ENCODE measurements around the gene PIWIL1.

PIWIL1 gene

GRCh38 chr12:130357241-130357640 is 19.6 kb downstream of the PIWIL1 start:
- FAIRE-seq = no peak
- no peak for DNase-seq (ENCODE audit: insufficient read length)
- TF ChIP-seq TAF1 (IDR thresholded peaks at IDR 0.05; ENCODE audit: borderline replicate concordance, low read depth, low read length) (no peak), POLR2A (IDR thresholded peaks at IDR 0.05; ENCODE audit: low read depth, low read length) (no peak), POLR2AphosphoS5 (IDR thresholded peaks at IDR 0.05; ENCODE audit: low read depth, low read length) (no peak)

- DNase-seq (ENCODE audit: insufficient read length) = no peak
- FAIRE-seq = no peak
- TF ChIP-seq TAF1 (IDR thresholded peaks at IDR 0.05; ENCODE audit: borderline replicate concordance, low read depth, low read length) (no peak), POLR2AphosphoS5 (IDR thresholded peaks at IDR 0.05; ENCODE audit: low read depth, low read length) (no peak), POLR2A (IDR thresholded peaks at IDR 0.05; ENCODE audit: low read depth, low read length) (no peak)
Measured at GRCh38 chr12:130357729-130358330, 20.1 kb downstream of the PIWIL1 start.

- TF ChIP-seq TAF1 (IDR thresholded peaks at IDR 0.05; ENCODE audit: borderline replicate concordance, low read depth, low read length) (no peak), POLR2A (IDR thresholded peaks at IDR 0.05; ENCODE audit: low read depth, low read length) (no peak), POLR2AphosphoS5 (IDR thresholded peaks at IDR 0.05; ENCODE audit: low read depth, low read length) (no peak)
- FAIRE-seq (no peak), DNase-seq (ENCODE audit: insufficient read length) (no peak)
Measured at GRCh38 chr12:130362060-130362459, 24.4 kb downstream of the PIWIL1 start.

- DNase-seq (ENCODE audit: insufficient read length) (no peak), FAIRE-seq (no peak)
- TF ChIP-seq POLR2AphosphoS5 (IDR thresholded peaks at IDR 0.05; ENCODE audit: low read depth, low read length) (no peak), POLR2A (IDR thresholded peaks at IDR 0.05; ENCODE audit: low read depth, low read length) (no peak), TAF1 (IDR thresholded peaks at IDR 0.05; ENCODE audit: borderline replicate concordance, low read depth, low read length) (no peak)
Measured at GRCh38 chr12:130364578-130364977, 26.9 kb downstream of the PIWIL1 start.

- DNase-seq (ENCODE audit: insufficient read length) = no peak
- no peak for FAIRE-seq
- TF ChIP-seq POLR2A (IDR thresholded peaks at IDR 0.05; ENCODE audit: low read depth, low read length) = no peak
- TF ChIP-seq TAF1 (IDR thresholded peaks at IDR 0.05; ENCODE audit: borderline replicate concordance, low read depth, low read length) = no peak
Measured at GRCh38 chr12:130366159-130366558, 28.5 kb downstream of the PIWIL1 start.

GRCh38 chr12:130367003-130367402 is 29.3 kb downstream of the PIWIL1 start:
- TF ChIP-seq POLR2AphosphoS5 (IDR thresholded peaks at IDR 0.05; ENCODE audit: low read depth, low read length) = no peak
- TF ChIP-seq POLR2A (IDR thresholded peaks at IDR 0.05; ENCODE audit: low read depth, low read length) = no peak
- no peak for TF ChIP-seq TAF1 (IDR thresholded peaks at IDR 0.05; ENCODE audit: borderline replicate concordance, low read depth, low read length)
- FAIRE-seq = no peak
- DNase-seq (ENCODE audit: insufficient read length) = no peak

GRCh38 chr12:130367523-130367922 is 29.8 kb downstream of the PIWIL1 start:
- no peak for DNase-seq (ENCODE audit: insufficient read length)
- FAIRE-seq = no peak
- TF ChIP-seq TAF1 (IDR thresholded peaks at IDR 0.05; ENCODE audit: borderline replicate concordance, low read depth, low read length) (no peak), POLR2A (IDR thresholded peaks at IDR 0.05; ENCODE audit: low read depth, low read length) (no peak), POLR2AphosphoS5 (IDR thresholded peaks at IDR 0.05; ENCODE audit: low read depth, low read length) (no peak)

GRCh38 chr12:130369816-130370215 is 32.1 kb downstream of the PIWIL1 start:
- no peak for FAIRE-seq
- no peak for TF ChIP-seq POLR2A (IDR thresholded peaks at IDR 0.05; ENCODE audit: low read depth, low read length)
- no peak for TF ChIP-seq POLR2AphosphoS5 (IDR thresholded peaks at IDR 0.05; ENCODE audit: low read depth, low read length)
- TF ChIP-seq TAF1 (IDR thresholded peaks at IDR 0.05; ENCODE audit: borderline replicate concordance, low read depth, low read length) = no peak
- no peak for DNase-seq (ENCODE audit: insufficient read length)

GRCh38 chr12:130371296-130371695 is 33.6 kb downstream of the PIWIL1 start:
- TF ChIP-seq TAF1 (IDR thresholded peaks at IDR 0.05; ENCODE audit: borderline replicate concordance, low read depth, low read length) (no peak), POLR2A (IDR thresholded peaks at IDR 0.05; ENCODE audit: low read depth, low read length) (no peak), POLR2AphosphoS5 (IDR thresholded peaks at IDR 0.05; ENCODE audit: low read depth, low read length) (no peak)
- no peak for DNase-seq (ENCODE audit: insufficient read length)
- FAIRE-seq = no peak

- FAIRE-seq (no peak), DNase-seq (ENCODE audit: insufficient read length) (no peak)
Measured at GRCh38 chr12:130372936-130373335, 35.2 kb downstream of the PIWIL1 start.

GRCh38 chr12:130374083-130374482 is 36.4 kb downstream of the PIWIL1 start:
- TF ChIP-seq TAF1 (IDR thresholded peaks at IDR 0.05; ENCODE audit: borderline replicate concordance, low read depth, low read length) (no peak), POLR2A (IDR thresholded peaks at IDR 0.05; ENCODE audit: low read depth, low read length) (no peak), POLR2AphosphoS5 (IDR thresholded peaks at IDR 0.05; ENCODE audit: low read depth, low read length) (no peak)
- no peak for FAIRE-seq

More at GRCh38 chr12:130372936-130373335, 35.2 kb downstream of the PIWIL1 start:
- TF ChIP-seq POLR2A (IDR thresholded peaks at IDR 0.05; ENCODE audit: low read depth, low read length) (no peak), TAF1 (IDR thresholded peaks at IDR 0.05; ENCODE audit: borderline replicate concordance, low read depth, low read length) (no peak), POLR2AphosphoS5 (IDR thresholded peaks at IDR 0.05; ENCODE audit: low read depth, low read length) (no peak)

More at GRCh38 chr12:130374083-130374482, 36.4 kb downstream of the PIWIL1 start:
- no peak for DNase-seq (ENCODE audit: insufficient read length)
